GM12878 (cell line): Measurements from ENCODE around the gene UQCR11. TPM values are rescaled to one million over a fixed set of nuclear protein-coding genes. Genes with fewer than 3 reads are reported as not detected.

Experiments used
- ATAC-seq: fragments of 200-7000 bp; cut with Tn5 transposase; 3 replicates; pipeline ENCODE4 v1.9.1; 2020; ENCODE audit warnings: mild to moderate bottlenecking, moderate library complexity
- BruUV-seq: library from RNA; stranded (reverse); fragments of 400-500 nt; replicated peaks from 2 replicates; lab custom pipeline; 2021; lab: Mats Ljungman, UMichigan
- CTCF ChIA-PET: fragments of 300-600 bp; sonication (Branson Sonifier 250); formaldehyde crosslinking; extraction: SDS; loops from one replicate; lab custom pipeline; 2021; ENCODE audit warnings: inconsistent platforms; lab: Yijun Ruan, JAX
- POLR2A ChIA-PET: fragments of 350-600 bp; formaldehyde crosslinking; extraction: SDS; loops from one replicate; lab custom pipeline; 2021; ENCODE audit warnings: inconsistent platforms; lab: Charles Lee
- RAD21 ChIA-PET: fragments of 300-600 bp; sonication (Branson Sonifier 250); formaldehyde crosslinking; loops from one replicate; lab custom pipeline; 2023; ENCODE audit warnings: antibody characterized with exemption; ENCODE audit not compliant: unreplicated experiment; lab: Charles Lee
- SMC1A ChIA-PET: fragments of 300-600 bp; sonication (Branson Sonifier 250); formaldehyde crosslinking; loops from one replicate; lab custom pipeline; 2023; ENCODE audit not compliant: unreplicated experiment, uncharacterized antibody; lab: Charles Lee
- DNase-seq: peaks from one replicate; pipeline ENCODE4 v3.0.0-alpha.2; 2011; ENCODE audit warnings: low read depth, low spot score
- FAIRE-seq: peaks from 3 replicates; lab custom pipeline; 2011; peaks lifted over from hg19 to GRCh38; lab: Jason Lieb, UNC
- H2AFZ ChIP-seq: 2 replicates; pipeline ENCODE4 v1.6.0; 2011; ENCODE audit warnings: low read depth, low read length, control low read depth; ENCODE audit not compliant: control insufficient read depth
- H3K27ac ChIP-seq: 2 replicates; pipeline ENCODE4 v1.5.1; 2011; ENCODE audit warnings: control low read depth; ENCODE audit not compliant: control insufficient read depth, insufficient read depth
- H3K27me3 ChIP-seq, 2 experiments: replicated peaks in 1 of 2; 2 replicates each; pipeline versions ENCODE4 v1.6.0 to v1.6.1; 2011; ENCODE audit warnings: low read length in 1 of 2; ENCODE audit not compliant: control insufficient read depth in 2 of 2, insufficient read depth in 2 of 2
- H3K36me3 ChIP-seq, 2 experiments: 2 replicates each; pipeline ENCODE4 v1.5.1; 2011; ENCODE audit warnings: low read length in 1 of 2; ENCODE audit not compliant: control insufficient read depth in 2 of 2, insufficient read depth in 2 of 2
- H3K4me1 ChIP-seq: 2 replicates; pipeline ENCODE4 v1.6.1; 2011; ENCODE audit warnings: mild to moderate bottlenecking, low read length, moderate library complexity, mixed read lengths; ENCODE audit not compliant: control insufficient read depth, insufficient read depth
- H3K4me2 ChIP-seq: 2 replicates; pipeline ENCODE4 v1.6.0; 2011; ENCODE audit warnings: control low read depth; ENCODE audit not compliant: control insufficient read depth, insufficient read depth
- H3K4me3 ChIP-seq: fragments of 200-600 bp; sonication (generic); 2 replicates; pipeline ENCODE4 v1.5.1; 2016
- H3K79me2 ChIP-seq: 2 replicates; pipeline ENCODE4 v1.6.0; 2011; ENCODE audit warnings: low read length; ENCODE audit not compliant: control insufficient read depth, insufficient read depth
- H3K9ac ChIP-seq: 2 replicates; pipeline ENCODE4 v1.8.0; 2011; ENCODE audit warnings: low read length, control low read depth, mixed read lengths; ENCODE audit not compliant: control insufficient read depth, insufficient read depth
- H3K9me3 ChIP-seq: replicated peaks from 3 replicates; pipeline ENCODE4 v1.5.1; 2011; ENCODE audit warnings: mild to moderate bottlenecking, low read length; ENCODE audit not compliant: control insufficient read depth, insufficient read depth
- H4K20me1 ChIP-seq: 2 replicates; pipeline ENCODE4 v1.6.0; 2011; ENCODE audit not compliant: control insufficient read depth, insufficient read depth
- BCLAF1 ChIP-seq: fragments of 450-650 bp; IDR thresholded peaks from 2 replicates; pipeline ENCODE4 v1.6.1; 2017; ENCODE audit warnings: antibody characterized with exemption, mild to moderate bottlenecking, moderate library complexity
- CEBPB ChIP-seq, 2 experiments: fragments of 150-350 bp in 1 of 2; IDR thresholded peaks; 2 replicates each; pipeline ENCODE4 v1.6.1; 2012 to 2014; ENCODE audit warnings: low read depth in 2 of 2, low read length in 2 of 2, borderline replicate concordance in 1 of 2, inconsistent platforms in 1 of 2
- LARP7 ChIP-seq: fragments of 450-650 bp; IDR thresholded peaks from 2 replicates; pipeline ENCODE4 v1.6.1; 2017; ENCODE audit warnings: mild to moderate bottlenecking
- RBBP5 ChIP-seq: fragments of 200-600 bp; sonication (generic); conservative IDR thresholded peaks from 2 replicates; pipeline ENCODE4 v1.6.1; 2016
- YY1 ChIP-seq: IDR thresholded peaks from 2 replicates; pipeline ENCODE4 v1.6.1; 2011; ENCODE audit warnings: low read depth, mild to moderate bottlenecking, low read length
- ZBTB40 ChIP-seq: fragments of 450-650 bp; IDR thresholded peaks from 2 replicates; pipeline ENCODE4 v1.6.1; 2016; ENCODE audit warnings: mild to moderate bottlenecking, moderate library complexity, borderline replicate concordance
- ZNF384 ChIP-seq: IDR thresholded peaks from 2 replicates; pipeline ENCODE4 v1.6.1; 2012; ENCODE audit warnings: low read depth, mild to moderate bottlenecking, low read length, improper control_type of control experiment, borderline replicate concordance
- WGBS: methylation state at CpG from one replicate; pipeline ENCODE4 v1.1.6; 2016; ENCODE audit warnings: low lambda C conversion rate; ENCODE audit not compliant: insufficient replicate concordance, insufficient coverage; ENCODE audit errors: missing lambda C conversion rate; 5-methylcytosine and 5-hydroxymethylcytosine counted together
- in situ Hi-C: fragments of 300-500 bp; cut with MboI; formaldehyde crosslinking; loops from 9 replicates; pipeline ENCODE4 v1.14.3; 2018; ENCODE audit warnings: mixed read lengths
- intact Hi-C: fragments of 100-400 bp; cut with micrococcal nuclease; formaldehyde crosslinking; loops from one replicate; pipeline ENCODE4 v1.14.2; 2022; ENCODE audit not compliant: unreplicated experiment
- polyA plus RNA-seq, 11 experiments: library from polyadenylated mRNA; depleted of rRNA in 4 of 11; unstranded in 6 of 11; stranded (reverse) in 5 of 11; fragments of >200 nt; fragmentation: Nextera tagmentation in 4 of 11; fragmentation: Illumina TruSeq in 1 of 11; extraction: Ambion mirVana in 4 of 11; extraction: Trizol in 1 of 11; gene quantifications; 1 replicate in 1 of 11; 2 replicates in 10 of 11; pipeline versions ENCODE4 v1.2.1 to v1.2.3, GENCODE V29; 2011 to 2016; ENCODE audit warnings: inconsistent platforms in 2 of 11, missing spikeins in 2 of 11, low read depth in 1 of 11
- total RNA-seq, 4 experiments: library from RNA; depleted of rRNA in 3 of 4; stranded (reverse); fragments of >200 nt in 3 of 4; fragmentation: Illumina TruSeq in 1 of 4; extraction: Trizol in 1 of 4; gene quantifications; 2 replicates each; pipeline versions ENCODE4 v1.2.1 to v1.2.3, GENCODE V29; 2013 to 2021

UQCR11 gene
- total and polyA plus RNA-seq, 10 of the 15 experiments (the other 5 are each of a cell fraction or from before 2014, with no cell fraction given) = 28.6 to 586 (median 193) TPM

GRCh38 chr19:1634242-1634937 lies 29.1 kb upstream of the UQCR11 start:
- H2AFZ ChIP-seq = no peak overlapping the region
- FAIRE-seq = no peak
- TF ChIP-seq LARP7 (no peak), BCLAF1 (no peak), YY1 (no peak), ZNF384 (no peak), CEBPB (IDR thresholded peaks at IDR 0.05; ENCODE audit: borderline replicate concordance in 1 of 2, low read depth in 2 of 2, low read length in 2 of 2) (no peak), RBBP5 (no peak), ZBTB40 (peak; percentile 84)
- H3K27ac ChIP-seq = no peak overlapping the region
- H3K4me3 ChIP-seq = no peak overlapping the region
- peaks cover 16% of the 10 kb centered on the region for H3K79me2 ChIP-seq
- no peak for DNase-seq
- H3K36me3 ChIP-seq = peaks cover 32 to 49% of the 10 kb centered on the region in 2 experiments
- BruUV-seq = no TSS peak
- in situ Hi-C loops (no loop called here), intact Hi-C loops (no loop called here)
- no peaks in the 10 kb centered on the region for H3K27me3 ChIP-seq
- SMC1A ChIA-PET = no interaction called here
- H4K20me1 ChIP-seq = peaks cover 12% of the 10 kb centered on the region
- RAD21 ChIA-PET = no interaction called here
- H3K4me2 ChIP-seq = no peak overlapping the region
- no peaks in the 10 kb centered on the region for H3K4me1 ChIP-seq
- H3K9me3 ChIP-seq = no peaks in the 10 kb centered on the region; the same call in 2 of the 3 replicates
- no peak for ATAC-seq
- WGBS = 93% methylated on average over 19 of the region's 19 CpGs
- CTCF ChIA-PET = interaction anchor here (1.5 kb wide), 1 partner anchor 192 kb away, joined by 3 read pairs; no protein-coding TSS in a partner anchor
- POLR2A ChIA-PET = no interaction called here
- no peak overlapping the region for H3K9ac ChIP-seq
